DMS114 treated with DMSO at 0.1 percent for 48 hours (cell line): ENCODE results near the gene ZNF625.
A peak's percentile ranks its signal among the peaks of the same experiment; 100 is the strongest.

ENCODE experiments used
- DNase-seq: peaks from one replicate; lab custom pipeline; 2025; ENCODE audit not compliant: unreplicated experiment; lab: John Stamatoyannopoulos, UW

The ZNF625 gene

DNA sequence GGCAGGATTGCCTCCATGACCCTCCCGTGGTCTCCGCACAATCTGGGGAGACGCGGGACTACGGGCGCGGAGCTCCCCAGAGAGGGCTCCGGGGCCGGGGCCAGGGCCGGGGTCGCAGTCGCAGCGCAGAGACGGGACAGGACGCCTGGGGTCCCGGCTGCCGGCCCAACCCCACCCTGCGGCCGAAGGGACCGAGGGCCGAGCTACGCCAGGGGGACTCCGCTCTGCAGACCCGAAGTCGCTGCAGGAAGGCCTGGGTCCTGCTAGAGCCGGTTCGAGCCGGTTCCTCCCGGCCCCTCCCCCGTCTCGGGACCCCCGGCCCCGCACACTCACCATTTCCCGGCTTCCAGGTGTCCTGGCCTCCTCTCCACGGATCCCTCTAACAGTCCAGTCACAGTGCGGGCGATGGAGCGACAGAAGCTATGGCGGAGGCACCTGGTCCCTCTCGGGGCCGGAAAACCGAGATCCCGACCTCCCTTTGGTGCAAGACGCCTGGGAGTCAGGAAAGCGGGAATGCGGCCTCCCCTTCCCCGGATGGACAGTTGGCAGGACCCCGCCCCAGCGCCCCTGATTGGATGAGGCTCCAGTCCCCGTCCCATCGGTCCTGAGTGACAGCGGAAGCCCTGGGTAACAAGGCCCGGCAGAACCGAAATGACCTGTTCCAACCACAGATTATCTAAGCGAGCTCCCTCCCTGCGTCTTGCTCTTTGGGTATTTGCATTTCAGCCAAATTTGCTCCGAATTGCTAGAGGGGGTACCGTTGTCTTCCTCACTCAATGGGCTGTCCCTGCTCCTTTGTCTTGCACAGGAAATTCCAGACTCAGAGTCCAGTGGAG, at the start of gene ZNF625:
ZNF625 (minus strand) TSS at position 512 of the 836 bp plus-strand sequence; CDS start at position 336, 176 bp downstream.
- peak; percentile 65 for DNase-seq

GRCh38 chr19:12205296-12205695, 48.8 kb upstream of the ZNF625 start:
- no peak for DNase-seq

GRCh38 chr19:12202250-12202649, 45.7 kb upstream of the ZNF625 start:
- DNase-seq, result no peak

DNA sequence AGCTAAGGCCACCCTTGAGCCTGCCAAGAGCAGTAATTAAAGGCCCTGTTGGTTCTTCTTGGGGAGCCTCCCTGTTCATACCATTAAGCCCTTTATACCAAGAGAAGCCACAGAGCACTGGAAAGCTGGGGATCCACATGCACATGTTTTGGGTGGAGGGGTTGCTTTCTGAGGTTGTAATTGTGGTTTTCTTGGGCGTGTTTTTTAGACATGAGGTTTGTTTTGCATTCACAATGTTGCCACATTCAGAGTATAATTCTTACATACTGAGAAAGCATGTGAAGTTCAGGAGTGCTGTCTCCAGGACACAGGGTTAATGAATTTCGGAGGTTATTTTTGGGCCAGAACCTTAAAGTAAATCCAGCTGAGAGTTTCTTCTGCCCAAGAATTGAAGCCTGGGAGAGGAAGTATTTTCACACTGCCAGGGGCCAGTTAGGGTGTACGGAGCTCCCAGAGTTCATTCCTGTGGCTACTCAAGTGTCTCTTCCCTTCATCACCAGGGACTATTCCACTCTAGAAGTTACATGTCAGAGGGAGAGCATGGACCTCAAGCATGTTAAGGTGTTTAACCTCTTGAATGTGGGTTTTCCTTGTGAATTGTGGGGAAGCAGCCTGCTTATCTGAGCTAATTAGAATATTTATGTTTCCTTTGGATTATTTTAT, 43.4 kb upstream of the ZNF625 start:
- no peak for DNase-seq

DNA sequence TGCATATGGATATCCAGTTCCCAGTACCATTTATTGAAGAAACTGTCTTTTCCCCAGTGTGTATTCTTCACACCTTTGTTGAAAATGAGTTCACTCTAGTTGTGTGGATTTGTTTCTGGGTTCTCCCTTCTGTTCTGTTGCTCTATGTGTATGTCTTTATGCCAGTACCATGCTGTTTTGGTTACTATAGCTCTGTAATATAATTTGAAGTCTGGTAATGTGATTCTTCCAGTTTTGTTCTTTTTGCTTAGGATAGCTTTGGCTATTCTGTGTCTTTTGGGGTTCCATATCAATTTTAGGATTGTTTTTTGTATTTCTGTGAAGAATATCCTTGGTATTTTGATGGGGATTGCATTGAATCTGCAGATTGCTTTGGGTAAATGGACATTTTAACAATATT, 41.6 kb upstream of the ZNF625 start:
- DNase-seq, result no peak

- no peak for DNase-seq
These were observed 38.5 kb upstream of the ZNF625 start for GRCh38 chr19:12194827-12195731.

DNA sequence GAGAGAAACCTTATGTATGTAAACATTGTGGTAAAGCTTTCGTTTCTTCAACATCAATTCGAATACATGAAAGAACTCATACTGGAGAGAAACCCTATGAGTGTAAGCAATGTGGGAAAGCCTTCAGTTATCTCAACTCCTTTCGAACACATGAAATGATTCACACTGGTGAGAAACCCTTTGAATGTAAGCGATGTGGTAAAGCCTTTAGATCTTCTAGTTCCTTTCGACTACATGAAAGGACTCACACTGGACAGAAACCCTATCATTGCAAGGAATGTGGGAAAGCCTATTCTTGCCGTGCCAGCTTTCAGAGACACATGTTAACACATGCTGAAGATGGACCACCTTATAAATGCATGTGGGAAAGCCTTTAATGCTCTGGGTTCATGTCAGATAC, 31.1 kb upstream of the ZNF625 start:
- no peak for DNase-seq

GRCh38 chr19:12180377-12180776, 23.8 kb upstream of the ZNF625 start:
- DNase-seq, result no peak

DNA sequence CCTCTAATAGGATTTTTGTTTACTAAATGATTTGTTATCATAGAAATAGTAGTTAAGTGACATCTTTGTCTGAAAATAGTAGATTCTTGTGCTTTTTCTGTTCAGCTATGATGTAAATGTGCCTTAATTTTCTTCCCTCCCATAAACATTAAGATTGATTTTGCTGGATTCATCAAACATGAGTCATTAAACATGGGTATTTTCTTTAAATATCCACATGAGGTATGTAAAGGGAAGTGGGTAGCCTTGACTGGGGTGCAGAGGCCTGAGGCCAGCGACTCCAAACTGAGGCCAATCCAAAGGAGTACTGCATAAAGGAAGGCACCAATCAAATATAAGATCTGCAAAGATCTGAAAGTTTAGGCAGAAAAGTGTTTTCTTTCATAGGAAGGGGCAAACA, 10.1 kb upstream of the ZNF625 start:
- DNase-seq, result no peak

DNA sequence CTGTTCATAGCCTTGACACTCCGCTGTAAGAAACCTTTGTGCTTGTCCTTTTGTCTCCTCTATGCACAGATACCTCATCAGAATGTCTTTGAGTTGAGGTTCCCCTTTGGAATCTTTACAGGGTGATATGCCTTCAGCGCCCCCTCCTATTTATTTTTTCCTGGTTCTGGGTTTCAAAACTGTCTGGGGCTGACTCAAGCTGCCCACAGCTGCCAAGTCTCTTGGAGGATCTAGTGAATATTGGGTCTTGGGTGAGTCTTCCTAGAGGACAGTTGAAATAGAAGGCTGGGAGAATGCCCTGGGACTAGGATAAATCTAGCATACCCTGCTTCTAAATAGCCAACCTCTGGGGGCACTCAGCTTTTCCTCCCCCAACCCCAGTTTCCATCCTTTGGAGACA, 7.3 kb upstream of the ZNF625 start:
- DNase-seq, result no peak

DNA sequence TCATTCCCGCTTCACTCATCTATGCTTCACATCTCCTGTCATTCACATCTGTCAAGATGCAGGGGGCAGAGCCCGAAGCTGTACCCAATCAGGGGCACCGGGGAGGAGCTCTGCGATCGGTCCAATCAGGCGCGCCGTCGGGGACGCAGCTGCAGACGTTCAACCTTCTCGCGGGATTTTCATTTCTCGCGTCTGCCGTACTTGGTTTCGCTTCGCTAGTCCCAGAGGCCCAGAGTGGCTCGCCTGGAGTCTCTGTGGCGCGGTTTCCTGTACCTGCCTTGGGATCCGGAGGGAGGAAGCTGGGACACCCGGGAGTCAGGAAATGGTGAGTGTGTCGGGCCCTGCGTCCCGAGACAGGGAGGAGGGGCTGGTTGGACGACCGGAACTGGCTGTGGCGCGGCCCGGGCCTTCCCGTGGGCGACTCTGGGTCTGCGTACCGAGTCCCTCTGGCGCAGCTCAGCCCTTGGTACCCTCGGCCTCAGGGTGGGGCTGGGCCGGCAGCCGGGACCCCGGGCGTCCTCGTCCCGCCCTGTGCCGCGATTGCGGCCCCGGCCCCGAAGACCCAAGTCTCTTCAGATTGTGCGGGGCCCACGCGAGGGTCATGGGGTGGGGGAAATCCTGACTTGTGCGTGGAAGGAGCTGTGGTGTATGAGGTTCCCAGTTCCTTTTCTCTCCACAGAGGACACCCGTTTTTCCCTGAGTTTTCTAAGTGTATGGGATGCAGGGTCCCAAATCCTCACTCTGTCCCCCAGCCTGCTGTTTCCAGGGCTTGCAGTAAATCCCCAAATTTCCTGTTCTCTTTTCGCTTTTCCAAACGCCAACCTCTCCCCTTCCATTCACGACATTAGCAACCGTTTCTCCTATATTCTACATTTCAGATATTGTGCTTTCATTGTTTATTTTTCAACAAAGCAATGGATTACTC, 6.6 kb upstream of the ZNF625 start, which contains the start of gene ZNF136:
ZNF136 (plus strand) TSS at position 215 of the 925 bp plus-strand sequence; CDS start at position 323, 108 bp downstream.
- DNase-seq, result peak; percentile 84

DNA sequence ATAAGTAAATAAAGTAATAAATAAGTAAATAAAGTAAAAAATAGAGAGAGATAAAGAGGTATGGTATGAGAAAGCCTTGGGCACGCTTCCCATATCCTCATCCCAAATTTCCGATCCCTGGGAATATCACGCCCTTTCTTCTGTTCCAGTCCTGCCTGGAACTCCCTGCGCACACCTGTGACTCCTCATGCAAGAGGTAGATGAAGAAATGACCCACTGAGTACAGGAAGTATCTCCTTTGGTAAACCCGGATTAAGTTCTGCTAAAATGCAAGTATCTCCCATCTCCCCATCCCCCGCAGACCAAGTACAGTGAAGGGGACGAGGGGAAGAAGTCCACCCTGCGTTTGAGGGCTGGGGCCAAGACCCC, 6.0 kb upstream of the ZNF625 start:
- no peak for DNase-seq

- DNase-seq, result no peak
These were observed 3.4 kb upstream of the ZNF625 start for GRCh38 chr19:12159773-12160414.

GRCh38 chr19:12155324-12155860, 1.1 kb downstream of the ZNF625 start:
- DNase-seq, result no peak

DNA sequence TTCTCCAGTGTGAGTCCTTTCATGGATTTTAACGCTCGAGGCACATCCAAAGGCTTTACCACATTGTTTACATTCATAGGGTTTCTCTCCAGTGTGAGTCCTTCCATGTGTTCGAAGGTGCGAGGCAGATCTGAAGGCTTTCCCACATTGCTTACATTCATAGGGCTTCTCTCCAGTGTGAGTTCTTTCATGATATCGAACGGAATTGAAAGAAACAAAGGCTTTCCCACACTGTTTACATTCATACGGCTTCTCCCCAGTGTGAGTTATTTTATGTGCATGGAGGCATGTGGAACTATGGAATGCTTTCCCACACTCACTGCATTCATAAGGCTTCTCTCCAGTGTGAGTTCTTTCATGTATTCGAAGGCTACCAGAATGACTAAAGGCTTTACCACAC, 11.2 kb downstream of the ZNF625 start:
- DNase-seq, result no peak

GRCh38 chr19:12141405-12141736, 15.2 kb downstream of the ZNF625 start:
- no peak for DNase-seq

DNA sequence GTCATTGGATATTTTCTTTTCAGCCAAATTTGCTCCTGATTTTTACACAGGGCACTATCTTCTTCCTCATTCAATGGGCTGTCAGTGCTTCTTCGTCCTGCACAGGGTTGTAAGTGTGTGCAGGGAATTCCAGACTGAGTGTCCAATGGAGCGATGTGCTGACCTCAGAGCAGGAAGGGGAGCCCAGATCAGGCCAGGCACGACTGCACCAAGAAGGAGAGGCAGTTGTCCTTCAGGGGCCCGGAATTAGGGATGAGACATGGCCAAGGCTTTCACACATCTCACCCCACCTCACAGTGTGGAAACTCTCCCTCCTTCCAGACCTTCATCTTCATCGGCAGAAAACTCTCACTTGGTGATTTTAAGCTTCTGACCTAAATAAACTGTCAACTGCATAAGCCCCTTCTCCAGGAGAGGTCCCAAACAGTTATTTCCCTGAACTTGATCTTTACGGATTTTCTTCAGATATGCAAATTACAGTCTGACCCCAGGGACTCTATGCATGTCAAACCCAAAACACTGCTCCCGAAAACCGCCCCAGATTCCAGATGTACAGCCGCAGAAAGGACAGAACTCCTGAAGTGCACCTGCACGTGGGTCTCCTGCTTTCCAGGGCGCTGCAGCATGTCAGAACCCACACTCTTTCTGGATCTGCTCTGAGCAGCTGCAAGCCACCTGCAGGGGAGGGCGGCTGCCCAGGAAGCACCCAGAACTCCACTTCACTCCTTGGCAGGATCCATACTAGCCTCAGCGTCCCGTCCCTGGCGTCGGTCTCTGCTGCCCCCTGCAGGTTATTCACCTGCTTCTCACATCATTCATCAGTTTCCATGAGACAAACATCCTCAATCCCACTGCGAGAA, 15.8 kb downstream of the ZNF625 start:
- DNase-seq, result peak; percentile 76

DNA sequence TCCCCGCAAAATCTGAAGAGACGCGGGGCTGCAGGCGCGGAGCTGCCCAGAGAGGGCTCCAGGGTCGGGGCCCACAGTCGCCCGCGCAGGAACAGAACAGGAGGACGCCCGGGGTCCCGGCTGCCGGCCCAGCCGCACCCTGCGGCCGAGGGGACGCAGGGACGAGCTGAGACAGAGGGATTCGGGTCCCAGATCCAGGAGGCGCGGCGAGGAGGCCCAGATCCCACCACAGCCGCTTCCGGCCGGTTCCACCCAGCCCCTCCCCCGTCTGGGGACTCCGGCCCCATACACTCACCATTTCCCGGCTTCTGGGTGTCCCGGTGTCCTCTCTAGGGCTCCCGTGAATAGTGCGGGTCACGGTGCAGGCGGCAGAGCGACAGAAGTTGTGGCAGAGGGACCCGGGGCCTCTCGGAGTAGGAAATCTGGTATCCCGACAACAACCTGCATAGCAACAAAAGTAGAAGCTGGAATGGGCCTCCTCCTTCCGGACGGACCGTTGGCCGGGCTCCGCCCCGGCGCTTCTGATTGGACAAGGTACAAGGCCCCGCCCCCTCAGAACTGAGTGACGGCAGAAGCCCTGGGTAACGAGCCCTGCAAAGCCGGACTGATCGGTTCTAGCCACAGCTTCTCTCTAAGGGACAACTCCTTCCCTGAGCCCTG, 16.5 kb downstream of the ZNF625 start, which contains the start of gene ZNF20:
ZNF20 (minus strand) TSS at position 466 of the 660 bp plus-strand sequence; CDS start at position 298, 168 bp downstream.
- peak; percentile 84 for DNase-seq
